HepG2 (cell line): Measurements from ENCODE around the gene SEM1. TPM values are rescaled to one million over a fixed set of nuclear protein-coding genes. Genes with fewer than 3 reads are reported as not detected.

Experiments used
- ARNT2 ChIP-seq: sonication (generic); formaldehyde crosslinking; IDR thresholded peaks from 2 replicates; pipeline ENCODE4 v1.8.0; 2022; ENCODE audit warnings: mild to moderate bottlenecking, low read depth, missing genetic modification reagents, moderate library complexity
- BRD4 ChIP-seq: sonication (generic); formaldehyde crosslinking; IDR thresholded peaks from 2 replicates; pipeline ENCODE4 v1.4.0; 2020; ENCODE audit warnings: missing genetic modification reagents
- CBFB ChIP-seq: sonication (generic); formaldehyde crosslinking; IDR thresholded peaks from 2 replicates; pipeline ENCODE4 v1.4.0; 2020; ENCODE audit warnings: missing genetic modification reagents
- HHEX ChIP-seq: IDR thresholded peaks from 2 replicates; pipeline ENCODE4 v1.6.1; 2016; ENCODE audit warnings: control low read depth
- KDM5A ChIP-seq: fragments of 200-600 bp; sonication (generic); IDR thresholded peaks from 2 replicates; pipeline ENCODE4 v1.7.0; 2018; ENCODE audit warnings: antibody characterized with exemption, mild to moderate bottlenecking, low read length, borderline replicate concordance
- LCORL ChIP-seq, 2 experiments: fragments of 450-650 bp in 1 of 2; sonication (generic) in 1 of 2; formaldehyde crosslinking in 1 of 2; IDR thresholded peaks; 2 replicates each; pipeline versions ENCODE4 v1.5.0 to v1.6.1; 2017 to 2020; ENCODE audit warnings: antibody characterized with exemption in 1 of 2, missing genetic modification reagents in 1 of 2
- MBD4 ChIP-seq: IDR thresholded peaks from 2 replicates; pipeline ENCODE4 v1.6.1; 2012; ENCODE audit warnings: low read length, inconsistent platforms, borderline replicate concordance
- MEIS1 ChIP-seq: sonication (generic); formaldehyde crosslinking; IDR thresholded peaks from 2 replicates; pipeline ENCODE4 v1.9.0; 2021; ENCODE audit warnings: mild to moderate bottlenecking, missing genetic modification reagents, moderate library complexity, borderline replicate concordance
- POLR2AphosphoS5 ChIP-seq: IDR thresholded peaks from 2 replicates; pipeline ENCODE4 v1.6.1; 2012; ENCODE audit warnings: low read depth, low read length
- RBM22 ChIP-seq: fragments of 200-400 bp; formaldehyde crosslinking; optimal IDR thresholded peaks from 2 replicates; pipeline ENCODE3; 2017; ENCODE audit warnings: mild to moderate bottlenecking, low read length, moderate library complexity
- STAT5B ChIP-seq: sonication (generic); formaldehyde crosslinking; IDR thresholded peaks from 2 replicates; pipeline ENCODE4 v1.4.0; 2020; ENCODE audit warnings: missing genetic modification reagents
- ZBTB38 ChIP-seq: sonication (generic); formaldehyde crosslinking; IDR thresholded peaks from 2 replicates; pipeline ENCODE4 v1.5.1; 2020; ENCODE audit warnings: mild to moderate bottlenecking, missing genetic modification reagents
- ZNF101 ChIP-seq: sonication (generic); formaldehyde crosslinking; IDR thresholded peaks from 2 replicates; pipeline ENCODE4 v1.4.0; 2020; ENCODE audit warnings: mild to moderate bottlenecking, low read depth, missing genetic modification reagents, borderline replicate concordance
- ZNF138 ChIP-seq: sonication (generic); formaldehyde crosslinking; IDR thresholded peaks from 2 replicates; pipeline ENCODE4 v1.5.0; 2020; ENCODE audit warnings: mild to moderate bottlenecking, low read depth, missing genetic modification reagents
- ZNF251 ChIP-seq: sonication (generic); formaldehyde crosslinking; IDR thresholded peaks from 2 replicates; pipeline ENCODE4 v1.9.0; 2021; ENCODE audit warnings: mild to moderate bottlenecking, missing genetic modification reagents
- ZNF276 ChIP-seq: sonication (generic); formaldehyde crosslinking; IDR thresholded peaks from 2 replicates; pipeline ENCODE4 v1.4.0; 2020; ENCODE audit warnings: mild to moderate bottlenecking, low read depth, missing genetic modification reagents
- ZNF430 ChIP-seq: sonication (generic); formaldehyde crosslinking; IDR thresholded peaks from 2 replicates; pipeline ENCODE4 v1.9.0; 2021; ENCODE audit warnings: mild to moderate bottlenecking, missing genetic modification reagents
- ZNF549 ChIP-seq: sonication (generic); formaldehyde crosslinking; IDR thresholded peaks from 2 replicates; pipeline ENCODE4 v1.5.0; 2020; ENCODE audit warnings: missing genetic modification reagents
- ZNF580 ChIP-seq: IDR thresholded peaks from 2 replicates; pipeline ENCODE4 v1.6.1; 2016; ENCODE audit warnings: low read depth, borderline replicate concordance
- ZNF773 ChIP-seq: sonication (generic); formaldehyde crosslinking; IDR thresholded peaks from 2 replicates; pipeline ENCODE4 v1.4.0; 2020; ENCODE audit warnings: missing genetic modification reagents, borderline replicate concordance
- polyA plus RNA-seq, 8 experiments: library from polyadenylated mRNA; depleted of rRNA in 3 of 8; stranded (reverse) in 7 of 8; unstranded in 1 of 8; fragments of >200 nt; fragmentation: Illumina TruSeq in 4 of 8; extraction: Trizol in 4 of 8; gene quantifications; 2 replicates each; pipeline versions ENCODE4 v1.2.1 to v1.2.3, GENCODE V29; 2011 to 2016; ENCODE audit warnings: low read depth in 4 of 8, missing spikeins in 1 of 8, mixed read lengths in 1 of 8; ENCODE audit not compliant: insufficient read depth in 1 of 8
- total RNA-seq, 5 experiments: library from RNA; depleted of rRNA; stranded (reverse); fragments of >200 nt; fragmentation: Illumina TruSeq; extraction: Trizol; gene quantifications; 2 replicates each; pipeline ENCODE4 v1.2.3, GENCODE V29; 2016; ENCODE audit warnings: low read depth in 1 of 5
- TF ChIP-seq, protein P1 (sequence below): sonication (generic); formaldehyde crosslinking; conservative IDR thresholded peaks from 2 replicates; pipeline ENCODE4 v1.4.0; 2020; ENCODE audit warnings: missing genetic modification reagents
- TF ChIP-seq, protein P2 (sequence below): sonication (generic); formaldehyde crosslinking; IDR thresholded peaks from 2 replicates; pipeline ENCODE4 v1.5.1; 2020; ENCODE audit warnings: mild to moderate bottlenecking, missing genetic modification reagents

The SEM1 gene
- total and polyA plus RNA-seq, 2 of the 13 experiments (the other 11 are each of a cell fraction or from before 2014, with no cell fraction given), result 40.7 to 174 TPM

DNA sequence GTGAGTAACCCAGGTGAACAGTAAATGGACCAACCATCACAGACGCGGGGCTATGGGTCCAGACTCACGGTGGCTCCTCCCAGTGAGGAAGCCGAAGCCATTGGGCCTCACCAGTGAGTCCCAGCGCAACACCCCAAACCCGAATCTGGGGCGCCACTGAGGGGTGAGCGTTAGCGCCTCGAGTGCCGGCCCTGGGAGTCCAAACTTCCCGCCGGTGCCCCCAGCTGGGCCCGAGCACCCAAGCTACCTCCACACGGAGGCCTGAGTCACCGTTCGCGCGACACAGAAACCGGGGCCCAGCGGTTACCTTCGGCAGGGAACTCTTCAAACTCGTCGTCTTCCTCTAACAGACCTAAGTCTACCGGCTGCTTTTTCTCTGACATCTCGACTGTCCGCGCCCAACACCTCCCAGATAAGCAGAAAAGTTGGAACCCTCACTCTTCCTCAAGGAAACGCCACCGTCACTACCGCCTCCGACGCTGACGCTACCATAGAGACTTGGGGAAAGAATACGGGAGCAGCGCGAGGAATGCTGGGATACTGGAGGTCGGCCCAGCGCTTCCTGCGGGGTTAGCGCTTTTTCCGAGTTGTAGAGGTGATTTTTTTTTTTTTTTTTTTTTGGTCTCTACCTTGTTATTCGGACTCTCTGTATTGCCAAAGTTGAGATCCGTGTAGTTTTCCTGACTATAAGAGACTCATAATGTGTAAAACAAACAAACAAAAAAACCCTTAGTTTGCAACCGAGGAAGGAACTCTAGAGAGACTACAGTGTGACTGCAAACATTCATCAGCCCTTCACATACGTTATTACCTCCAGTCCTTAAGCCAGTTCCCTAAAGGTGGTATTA, at the start of gene SEM1 (continued):
- no peak for TF ChIP-seq ARNT2 (CRISPR knock-in tag)
- TF ChIP-seq ZNF138, result no peak
- no peak for TF ChIP-seq ZNF251 (CRISPR knock-in tag)
- no peak for TF ChIP-seq ZNF549 (CRISPR knock-in tag)
- TF ChIP-seq MBD4, result no peak
- TF ChIP-seq STAT5B (CRISPR knock-in tag), result no peak; the same call in 1 of the 2 replicates
- TF ChIP-seq ZNF580 (CRISPR knock-in tag), result peak; percentile 85; the same call in 1 of the 2 replicates
- peak; percentile 88 for TF ChIP-seq POLR2AphosphoS5
- TF ChIP-seq RBM22, result no peak
- TF ChIP-seq, protein P1, sequence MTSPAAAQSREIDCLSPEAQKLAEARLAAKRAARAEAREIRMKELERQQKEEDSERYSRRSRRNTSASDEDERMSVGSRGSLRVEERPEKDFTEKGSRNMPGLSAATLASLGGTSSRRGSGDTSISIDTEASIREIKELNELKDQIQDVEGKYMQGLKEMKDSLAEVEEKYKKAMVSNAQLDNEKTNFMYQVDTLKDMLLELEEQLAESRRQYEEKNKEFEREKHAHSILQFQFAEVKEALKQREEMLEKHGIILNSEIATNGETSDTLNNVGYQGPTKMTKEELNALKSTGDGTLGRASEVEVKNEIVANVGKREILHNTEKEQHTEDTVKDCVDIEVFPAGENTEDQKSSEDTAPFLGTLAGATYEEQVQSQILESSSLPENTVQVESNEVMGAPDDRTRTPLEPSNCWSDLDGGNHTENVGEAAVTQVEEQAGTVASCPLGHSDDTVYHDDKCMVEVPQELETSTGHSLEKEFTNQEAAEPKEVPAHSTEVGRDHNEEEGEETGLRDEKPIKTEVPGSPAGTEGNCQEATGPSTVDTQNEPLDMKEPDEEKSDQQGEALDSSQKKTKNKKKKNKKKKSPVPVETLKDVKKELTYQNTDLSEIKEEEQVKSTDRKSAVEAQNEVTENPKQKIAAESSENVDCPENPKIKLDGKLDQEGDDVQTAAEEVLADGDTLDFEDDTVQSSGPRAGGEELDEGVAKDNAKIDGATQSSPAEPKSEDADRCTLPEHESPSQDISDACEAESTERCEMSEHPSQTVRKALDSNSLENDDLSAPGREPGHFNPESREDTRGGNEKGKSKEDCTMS (CRISPR knock-in tag), result no peak
- TF ChIP-seq ZNF276, result peak; percentile 72; the same call in 1 of the 2 replicates
- no peak for TF ChIP-seq HHEX
- TF ChIP-seq ZNF101 (CRISPR knock-in tag), result no peak
- TF ChIP-seq ZNF773, result no peak
- no peak; the same call in 1 of the 2 replicates for TF ChIP-seq ZNF430 (CRISPR knock-in tag)
- 0 out of 2 replicates have a peak, but pooled peaks have one; percentile 21 for TF ChIP-seq CBFB (CRISPR knock-in tag)
- TF ChIP-seq, protein P2, sequence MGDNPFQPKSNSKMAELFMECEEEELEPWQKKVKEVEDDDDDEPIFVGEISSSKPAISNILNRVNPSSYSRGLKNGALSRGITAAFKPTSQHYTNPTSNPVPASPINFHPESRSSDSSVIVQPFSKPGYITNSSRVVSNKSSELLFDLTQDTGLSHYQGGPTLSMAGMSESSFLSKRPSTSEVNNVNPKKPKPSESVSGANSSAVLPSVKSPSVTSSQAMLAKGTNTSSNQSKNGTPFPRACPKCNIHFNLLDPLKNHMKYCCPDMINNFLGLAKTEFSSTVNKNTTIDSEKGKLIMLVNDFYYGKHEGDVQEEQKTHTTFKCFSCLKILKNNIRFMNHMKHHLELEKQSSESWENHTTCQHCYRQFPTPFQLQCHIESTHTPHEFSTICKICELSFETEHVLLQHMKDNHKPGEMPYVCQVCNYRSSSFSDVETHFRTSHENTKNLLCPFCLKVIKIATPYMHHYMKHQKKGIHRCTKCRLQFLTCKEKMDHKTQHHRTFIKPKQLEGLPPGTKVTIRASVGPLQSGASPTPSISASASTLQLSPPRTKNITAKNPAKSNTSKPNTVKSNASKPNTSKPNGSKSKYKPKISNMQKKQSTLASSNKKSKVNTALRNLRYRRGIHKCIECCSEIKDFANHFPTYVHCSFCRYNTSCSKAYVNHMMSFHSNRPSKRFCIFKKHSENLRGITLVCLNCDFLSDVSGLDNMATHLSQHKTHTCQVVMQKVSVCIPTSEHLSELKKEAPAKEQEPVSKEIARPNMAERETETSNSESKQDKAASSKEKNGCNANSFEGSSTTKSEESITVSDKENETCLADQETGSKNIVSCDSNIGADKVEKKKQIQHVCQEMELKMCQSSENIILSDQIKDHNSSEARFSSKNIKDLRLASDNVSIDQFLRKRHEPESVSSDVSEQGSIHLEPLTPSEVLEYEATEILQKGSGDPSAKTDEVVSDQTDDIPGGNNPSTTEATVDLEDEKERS (CRISPR knock-in tag), result no peak
- peak; percentile 88 for TF ChIP-seq KDM5A
- TF ChIP-seq ZBTB38, result peak; percentile 55; the same call in 1 of the 2 replicates
- 0 out of 2 replicates have a peak, but pooled peaks have one; percentile 33 for TF ChIP-seq LCORL (IDR thresholded peaks at IDR 0.05)
- 0 out of 2 replicates have a peak, but pooled peaks have one; percentile 49 for TF ChIP-seq LCORL (CRISPR knock-in tag; IDR thresholded peaks at IDR 0.05)
- no peak for TF ChIP-seq MEIS1
- peak; percentile 78; the same call in 1 of the 2 replicates for TF ChIP-seq BRD4 (CRISPR knock-in tag)
